ENCODE data around the gene GUCY1A2.

The GUCY1A2 gene

DNA sequence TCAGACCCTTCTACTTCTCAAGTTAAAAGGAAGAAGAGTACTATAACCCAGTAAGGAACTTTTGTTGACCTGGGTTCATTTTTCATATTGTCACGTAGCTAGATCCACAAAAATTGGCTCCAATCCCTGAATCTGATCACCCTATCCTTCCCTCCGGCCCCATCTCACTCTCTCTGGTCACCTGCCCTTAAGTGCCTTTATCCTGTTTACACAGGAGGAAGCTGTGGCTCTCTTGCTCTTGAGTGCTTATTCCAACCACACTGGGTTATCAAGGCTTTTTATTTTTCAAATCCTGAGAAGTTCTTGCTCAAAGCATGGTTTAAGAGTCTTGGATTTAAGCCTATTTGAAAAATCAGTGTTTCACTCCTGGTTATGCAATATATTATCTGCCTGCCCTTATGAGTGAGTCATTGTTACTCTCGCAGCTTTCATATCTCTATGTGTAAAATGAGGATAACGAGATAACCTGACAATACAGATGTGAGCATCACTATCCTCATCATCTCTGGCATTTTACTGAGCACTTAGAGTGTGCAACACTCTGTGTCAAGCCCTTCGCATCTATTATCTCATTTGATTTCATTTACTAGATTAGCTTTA lies 293.9 kb downstream of the GUCY1A2 start:
- DNase-seq, result no peak

DNA sequence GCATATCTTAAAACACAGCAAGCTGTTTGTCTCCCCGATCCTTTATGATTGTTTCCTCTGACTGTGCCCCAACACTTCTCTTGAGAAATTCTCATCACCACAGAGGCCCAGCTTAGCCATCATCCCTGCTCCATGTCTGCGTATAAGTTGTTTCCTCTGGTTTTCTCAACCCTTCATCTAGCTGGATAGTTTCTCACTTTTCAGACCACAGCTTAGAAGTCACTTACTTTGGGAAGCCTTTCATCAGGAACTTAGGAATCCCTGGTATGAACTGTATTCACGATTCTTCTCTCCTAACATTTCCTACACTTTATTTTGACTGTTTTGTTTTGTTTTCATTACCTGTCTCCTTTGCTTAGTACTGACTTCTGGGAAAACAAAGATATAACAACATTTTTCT lies 295.2 kb downstream of the GUCY1A2 start:
- DNase-seq, result no peak

DNA sequence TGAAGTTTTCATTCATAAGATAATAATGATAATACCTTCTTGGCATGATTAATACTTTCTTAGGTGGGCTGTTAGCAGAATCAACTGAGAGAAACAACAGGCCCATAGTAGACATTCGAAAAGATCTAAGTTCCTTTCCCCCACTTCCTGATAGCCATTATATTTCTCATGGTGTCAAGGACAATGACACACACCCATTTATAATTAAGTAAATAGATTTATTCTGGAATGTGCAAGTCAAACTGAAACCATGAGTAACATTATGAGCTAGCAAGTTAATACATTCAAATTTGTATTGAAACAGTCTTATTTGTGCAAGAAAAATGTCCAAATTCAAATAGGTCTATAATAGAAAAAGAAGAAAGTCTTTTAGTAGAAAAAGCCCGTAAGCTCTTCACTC lies 301.1 kb downstream of the GUCY1A2 start:
- DNase-seq, result no peak

DNA sequence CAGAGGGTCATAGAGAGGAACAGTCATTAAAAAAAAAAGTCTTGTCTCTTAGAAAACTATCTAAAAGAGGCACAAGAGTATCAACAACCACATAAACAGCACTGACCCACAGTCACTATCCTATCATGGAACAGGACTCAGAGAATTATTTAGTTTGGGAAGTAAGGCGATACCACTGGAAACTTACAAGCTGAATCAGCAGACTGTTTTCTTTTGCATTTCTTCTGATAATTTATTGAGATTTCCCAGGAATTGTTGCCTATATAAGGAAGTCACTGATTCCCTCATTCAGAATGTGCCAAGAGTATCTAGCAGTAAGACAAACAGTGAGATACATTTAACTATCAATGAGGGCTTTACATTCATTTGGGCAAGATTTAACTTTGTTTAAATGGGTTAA lies 304.1 kb downstream of the GUCY1A2 start:
- DNase-seq, result no peak

DNA sequence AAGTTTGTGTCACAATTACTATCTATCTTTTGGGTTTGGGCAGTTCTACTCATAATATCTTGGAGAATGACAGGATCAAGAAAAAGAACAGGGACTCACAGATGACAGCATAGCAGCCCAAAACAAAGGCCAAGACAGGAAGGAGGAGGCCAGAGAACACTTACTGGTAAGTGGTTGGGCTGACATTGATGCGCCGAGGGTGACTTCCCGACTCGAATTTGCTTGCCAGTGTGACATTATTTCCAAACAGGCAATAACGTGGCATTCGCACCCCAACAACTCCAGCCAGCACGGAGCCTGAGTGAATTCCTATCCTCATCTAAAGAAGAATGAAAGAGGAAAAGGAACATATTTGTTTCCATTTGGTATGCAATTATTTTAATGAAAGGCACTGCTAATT lies 309.9 kb downstream of the GUCY1A2 start:
- no peak for DNase-seq

DNA sequence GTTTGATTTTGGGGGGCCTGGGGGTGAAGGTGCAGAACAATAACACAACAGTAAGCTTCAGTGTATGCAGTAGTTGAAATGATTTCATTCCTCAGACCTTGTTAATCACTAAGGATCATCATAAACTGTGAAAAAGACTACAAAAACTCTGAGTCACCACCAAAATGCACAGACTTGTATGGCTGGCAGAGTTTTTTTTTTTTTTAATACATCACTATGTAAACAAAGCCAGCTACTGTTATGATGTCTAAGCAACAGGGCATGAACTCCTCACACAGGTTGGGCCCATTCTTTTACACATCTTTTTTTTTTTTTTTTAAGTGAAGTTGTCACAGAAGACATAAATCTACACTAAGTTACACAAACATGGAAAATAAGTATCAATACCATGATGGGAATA lies 311.9 kb downstream of the GUCY1A2 start:
- DNase-seq, result no peak

DNA sequence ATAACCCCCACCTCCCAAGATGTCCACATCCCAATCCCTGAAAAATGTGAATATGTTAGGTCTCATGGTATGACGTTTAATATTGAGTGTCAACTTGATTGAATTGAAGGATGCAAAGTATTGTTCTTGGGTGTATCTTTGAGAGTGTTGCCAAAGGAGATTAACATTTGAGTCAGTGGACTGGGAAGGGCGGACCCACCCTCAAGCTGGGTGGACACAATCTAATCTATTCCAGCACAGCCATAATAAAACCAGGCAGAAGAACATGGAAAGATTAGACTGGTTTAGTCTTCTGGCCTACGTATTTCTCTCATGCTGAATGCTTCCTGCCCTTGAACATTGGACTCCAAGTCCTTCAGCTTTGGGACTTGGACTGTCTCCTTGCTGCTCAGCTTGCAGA lies 315.5 kb downstream of the GUCY1A2 start:
- DNase-seq, result no peak

DNA sequence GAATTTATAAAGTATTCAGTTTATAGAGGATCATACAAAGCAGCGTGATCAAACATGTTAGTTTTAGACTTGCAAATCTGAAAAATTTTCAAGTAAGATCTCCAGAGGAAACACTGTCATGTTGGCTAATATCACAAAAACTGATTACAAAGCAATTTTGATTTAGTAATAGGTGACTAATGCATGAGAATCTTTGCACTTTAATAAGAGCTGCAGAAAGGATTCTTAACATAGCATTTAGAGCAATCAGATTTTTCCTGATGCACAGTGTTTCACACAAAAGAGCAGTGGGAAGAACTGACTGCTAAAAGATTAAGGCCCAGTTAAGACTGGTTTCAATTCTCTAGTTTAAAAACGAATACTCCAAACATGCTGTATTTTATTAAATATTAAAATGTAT lies 321.2 kb downstream of the GUCY1A2 start:
- DNase-seq, result no peak

DNA sequence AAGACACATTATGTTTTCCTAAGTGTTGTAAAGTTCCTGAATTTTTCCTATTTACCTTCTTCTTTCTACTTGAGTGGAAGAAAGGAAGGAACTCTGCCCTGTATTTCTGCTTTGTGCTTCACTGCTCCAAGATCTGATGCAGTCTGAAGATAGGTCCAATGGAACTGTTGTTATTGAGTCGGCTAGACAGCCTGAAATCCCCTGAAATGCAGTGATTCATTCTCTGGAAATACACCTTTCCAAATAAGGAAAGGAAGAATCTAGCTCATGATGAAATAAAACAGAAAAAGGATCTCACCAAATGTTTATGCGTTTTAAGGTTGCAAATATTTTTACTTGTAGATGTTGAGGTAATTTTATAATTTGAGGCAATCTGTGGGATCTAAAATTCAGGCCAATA lies 322.8 kb downstream of the GUCY1A2 start:
- DNase-seq, result no peak

DNA sequence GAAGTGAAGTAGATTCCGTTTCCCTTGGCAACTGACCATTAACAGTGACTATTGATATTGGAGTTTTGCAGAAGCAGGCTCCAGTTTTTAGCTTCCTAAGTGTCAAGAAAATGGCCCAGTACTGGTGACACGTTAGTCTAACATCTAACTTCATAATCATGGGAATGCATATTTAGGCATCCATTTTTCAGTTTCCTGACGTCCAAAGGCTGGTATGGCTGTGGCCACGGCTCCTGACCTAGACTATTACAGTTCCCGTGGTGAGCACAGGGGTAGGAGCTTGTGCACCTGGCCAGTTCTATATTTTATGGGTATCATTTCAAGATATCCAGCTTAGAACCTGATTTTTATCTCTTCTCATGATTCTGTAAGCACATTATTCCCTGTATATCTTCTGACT lies 323.8 kb downstream of the GUCY1A2 start:
- no peak for DNase-seq

DNA sequence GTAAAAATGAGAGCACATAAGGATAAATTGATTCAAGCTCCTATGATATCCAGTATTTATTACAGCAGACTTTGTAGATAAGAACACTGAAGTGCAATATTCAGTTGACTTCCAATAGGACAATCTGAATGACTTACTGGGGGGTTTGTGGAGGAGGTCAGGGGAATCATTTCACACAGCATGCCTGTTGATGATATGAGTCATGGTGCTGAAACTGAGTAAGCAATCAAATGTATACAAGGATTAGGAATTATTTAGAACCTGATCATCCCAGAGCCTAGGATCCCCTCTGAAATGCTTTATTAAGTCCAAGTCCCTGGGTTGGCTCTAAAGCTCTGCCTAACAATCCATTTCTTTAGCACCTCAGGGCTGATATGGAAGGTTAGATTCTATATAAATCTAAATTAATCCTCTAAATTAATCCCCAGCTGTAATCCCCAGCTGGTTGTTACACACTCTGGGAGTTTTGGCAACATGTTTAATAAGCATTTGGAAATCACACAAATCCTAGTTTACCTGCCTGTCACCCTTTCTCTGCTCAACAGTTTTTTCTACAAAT lies 326.4 kb downstream of the GUCY1A2 start:
- DNase-seq, result peak; percentile 42

DNA sequence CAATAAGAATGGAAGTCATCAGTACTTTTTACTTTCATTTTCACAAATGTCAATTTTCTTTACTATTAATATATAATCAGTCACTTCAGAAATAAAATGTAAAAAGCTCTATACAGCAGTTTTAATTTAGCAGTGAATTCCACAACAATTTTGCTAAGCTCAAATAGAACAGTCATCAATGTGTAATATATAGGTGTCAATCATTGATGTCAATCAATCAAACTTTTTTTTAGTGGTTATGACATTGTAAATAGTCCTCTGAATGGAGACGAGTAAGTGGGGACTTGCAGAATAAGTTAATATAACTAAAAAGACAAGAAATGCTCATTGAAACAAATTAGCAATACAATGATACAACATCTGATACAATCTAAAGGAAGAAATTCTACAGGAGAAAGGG lies 327.4 kb downstream of the GUCY1A2 start:
- DNase-seq, result no peak

DNA sequence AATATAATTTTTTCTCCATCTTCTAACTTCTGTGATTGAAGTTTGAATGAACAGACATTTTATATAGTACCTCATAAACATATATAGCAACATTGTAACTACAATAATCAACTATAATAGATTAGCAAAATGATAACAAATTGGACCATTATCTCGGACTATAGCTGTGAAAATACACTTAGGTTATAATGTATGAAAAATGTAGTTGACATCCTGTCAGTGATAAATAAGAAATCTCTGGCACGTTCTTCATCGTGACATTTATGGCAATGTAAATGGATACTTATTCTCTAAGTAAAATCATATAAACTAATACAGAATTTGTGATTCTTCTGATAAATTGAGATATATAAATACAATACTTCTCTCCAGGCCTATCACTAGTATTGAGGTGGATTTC lies 333.3 kb downstream of the GUCY1A2 start:
- no peak for DNase-seq

DNA sequence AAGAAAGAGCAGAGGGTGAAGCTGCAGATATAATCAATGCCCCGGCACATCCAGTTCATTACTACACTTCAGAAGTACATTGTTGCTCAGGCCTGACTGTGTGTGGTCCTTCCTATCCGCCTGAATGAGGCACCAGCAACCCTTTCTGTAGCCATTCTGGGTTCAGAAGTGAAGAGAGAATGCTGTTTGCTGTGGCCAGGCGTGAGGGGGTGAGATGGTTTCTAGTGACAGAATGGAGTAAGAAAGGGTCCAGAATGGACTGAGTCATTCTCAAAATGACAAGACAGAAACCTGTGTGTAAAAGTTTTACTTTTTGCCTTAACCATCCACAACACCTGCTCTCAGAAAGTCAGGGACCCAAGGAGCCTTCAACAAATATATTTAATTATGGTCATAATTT lies 334.8 kb downstream of the GUCY1A2 start:
- no peak for DNase-seq

DNA sequence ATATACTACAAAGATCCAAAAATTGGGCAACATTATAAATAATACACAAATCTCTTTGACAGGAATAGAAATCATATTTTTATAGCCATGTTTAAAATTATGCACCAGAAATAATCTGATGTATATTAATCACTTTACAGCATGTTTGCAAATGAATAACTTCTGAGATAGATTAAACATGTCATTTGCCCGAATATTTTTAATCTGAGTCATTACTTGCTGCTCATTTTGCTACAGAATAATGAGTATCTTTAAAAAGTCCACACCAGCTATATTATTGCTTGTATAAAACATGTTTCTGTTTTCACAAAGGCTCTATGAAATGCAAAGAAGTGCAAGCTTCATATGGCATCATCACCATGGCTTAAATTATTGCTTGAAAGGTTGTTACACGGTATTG lies 336.8 kb downstream of the GUCY1A2 start:
- no peak for DNase-seq

DNA sequence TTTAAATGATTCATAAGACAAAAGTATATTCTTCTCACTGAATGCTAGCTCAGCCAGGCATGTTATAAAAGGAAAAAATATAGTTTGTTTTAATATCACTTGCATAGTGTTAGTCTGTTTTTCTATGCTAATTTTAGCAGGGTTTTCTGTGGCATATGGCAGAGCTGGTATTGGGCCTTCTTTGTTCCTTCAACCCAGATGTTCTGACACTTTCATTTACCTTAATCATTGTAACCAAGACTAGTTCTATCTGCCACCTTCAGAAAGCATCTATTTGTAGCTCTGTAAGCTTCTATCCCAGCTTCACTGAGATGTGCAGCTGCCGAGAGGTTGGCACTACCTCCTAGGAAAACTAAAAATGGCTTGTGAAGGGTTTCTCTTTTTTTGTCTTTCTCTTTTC lies 338.7 kb downstream of the GUCY1A2 start:
- DNase-seq, result no peak

DNA sequence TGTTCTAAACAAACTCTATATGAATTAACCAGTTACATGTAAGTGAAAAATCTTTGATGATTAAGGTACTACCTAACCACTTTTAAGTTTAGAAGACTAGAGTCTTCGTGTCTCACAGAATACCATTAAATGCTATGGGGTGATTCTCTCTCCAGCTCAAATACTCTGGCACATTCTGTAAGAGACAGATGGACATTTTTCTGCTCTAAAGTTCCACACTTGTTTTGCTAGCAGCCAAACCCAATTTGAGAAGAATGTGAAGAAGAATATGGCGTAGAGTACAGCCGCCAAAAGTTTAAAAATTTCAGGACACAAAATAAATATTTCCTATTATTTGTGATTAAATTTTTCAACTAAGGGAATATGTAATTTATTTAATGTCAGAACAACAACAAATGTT lies 339.1 kb downstream of the GUCY1A2 start:
- DNase-seq, result no peak

DNA sequence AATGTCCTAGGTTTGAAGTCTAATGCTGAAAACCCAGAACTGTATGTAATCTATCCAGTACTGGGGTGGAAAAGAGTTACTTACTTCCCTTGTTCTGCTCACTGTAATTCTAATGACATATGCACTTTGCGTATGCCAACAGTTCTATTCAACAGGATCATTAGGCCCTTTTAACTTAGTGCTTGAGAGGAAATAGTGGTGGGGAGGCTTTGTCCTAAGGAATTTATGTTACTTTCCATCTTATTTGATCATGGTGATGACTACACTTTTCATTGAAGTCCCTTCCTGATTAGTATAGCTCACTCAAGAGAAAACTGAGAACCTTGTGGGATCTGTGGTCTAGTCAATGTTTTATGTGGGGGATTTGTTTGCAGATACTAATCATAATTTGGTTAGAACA lies 348.2 kb downstream of the GUCY1A2 start:
- no peak for DNase-seq

DNA sequence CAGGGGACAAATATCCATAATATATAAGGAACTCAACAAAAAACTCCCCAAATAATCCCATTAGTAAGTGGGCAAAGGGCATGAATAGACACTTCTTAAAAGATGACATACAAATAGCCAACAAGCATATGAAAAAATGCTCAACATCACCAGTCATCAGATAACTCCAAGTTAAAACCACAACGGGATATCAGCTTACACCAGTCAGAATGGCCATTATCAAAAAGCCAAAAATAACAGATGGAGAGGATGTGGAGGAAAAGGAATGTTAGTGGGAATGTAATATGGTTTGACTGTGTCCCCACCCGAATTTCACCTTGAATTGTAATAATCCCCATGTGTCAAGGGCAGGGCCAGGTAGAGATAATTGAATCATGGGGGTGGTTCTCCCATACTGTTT lies 350.1 kb downstream of the GUCY1A2 start:
- no peak for DNase-seq

DNA sequence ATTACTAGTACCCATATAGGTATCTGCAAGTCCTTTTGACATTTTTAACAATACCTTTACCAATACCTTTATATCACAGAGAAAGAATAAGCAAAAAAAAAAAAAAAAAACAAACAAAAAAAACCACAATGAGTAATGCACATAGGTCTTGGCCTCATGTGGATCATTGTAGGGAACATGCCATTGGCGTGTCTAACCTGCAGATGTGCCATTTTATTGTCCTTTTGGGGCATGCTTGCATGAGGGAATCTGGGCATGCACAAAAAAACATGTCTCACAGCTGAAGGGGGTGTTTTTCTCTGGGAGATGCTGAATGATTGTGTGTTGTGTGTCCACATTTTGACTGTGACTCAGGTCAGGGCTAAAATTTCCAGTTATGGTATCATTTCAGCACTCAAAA lies 361.6 kb downstream of the GUCY1A2 start:
- DNase-seq, result no peak

DNA sequence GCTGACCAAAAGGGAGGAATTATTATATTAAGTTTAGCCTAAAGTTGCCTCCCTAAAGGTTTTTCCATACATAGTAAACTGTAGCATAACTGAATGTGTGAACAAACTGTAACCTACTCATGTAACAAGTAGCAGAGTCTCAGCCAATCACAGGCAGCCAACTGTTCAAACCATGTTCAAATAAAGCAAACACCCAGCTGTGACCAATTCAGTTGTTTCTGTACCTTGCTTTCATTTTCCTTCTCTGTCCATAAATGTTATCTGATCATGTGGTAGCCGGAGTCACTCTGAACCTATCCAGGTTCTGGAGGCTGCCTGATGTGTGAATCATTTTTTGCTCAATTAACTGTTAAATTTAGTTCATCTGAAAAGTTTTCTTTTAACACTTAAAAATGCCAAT lies 373.5 kb downstream of the GUCY1A2 start:
- no peak for DNase-seq

DNA sequence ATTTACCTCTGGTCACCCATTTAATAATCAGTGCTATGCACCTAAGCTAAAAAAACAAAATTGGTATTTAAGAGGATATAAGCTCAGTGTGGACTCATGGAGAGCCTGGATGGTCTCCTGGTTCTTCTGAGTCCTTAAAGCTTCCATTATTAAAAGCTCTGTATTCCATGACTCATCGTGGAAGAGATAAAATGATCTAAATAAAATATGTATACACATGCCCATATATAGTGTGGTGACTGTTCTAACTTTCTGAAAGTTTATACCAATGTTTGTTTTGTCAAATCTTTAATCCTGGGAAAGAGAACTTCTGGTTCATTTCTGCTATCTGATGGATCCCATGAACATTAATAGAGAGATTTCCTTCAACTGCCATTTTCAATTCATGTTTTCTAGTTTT lies 375.9 kb downstream of the GUCY1A2 start:
- DNase-seq, result no peak

DNA sequence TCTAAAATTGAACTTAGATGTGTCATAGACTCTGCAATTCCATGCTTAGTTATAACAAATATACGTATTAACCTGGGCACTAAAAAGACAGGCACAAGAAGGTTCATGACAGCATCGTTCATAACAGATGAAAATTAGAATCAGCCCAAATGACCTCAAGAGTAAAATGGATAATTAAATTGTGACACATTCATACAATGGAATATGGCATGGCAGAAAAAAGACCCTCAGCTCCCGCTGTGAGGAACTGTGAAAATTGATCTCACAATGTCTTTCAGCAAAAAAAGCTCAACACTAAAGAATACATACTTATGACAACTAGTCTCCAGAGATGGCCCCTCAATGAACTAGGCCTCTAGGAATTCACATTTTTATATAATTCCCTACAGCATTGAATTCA lies 386.0 kb downstream of the GUCY1A2 start:
- no peak for DNase-seq

DNA sequence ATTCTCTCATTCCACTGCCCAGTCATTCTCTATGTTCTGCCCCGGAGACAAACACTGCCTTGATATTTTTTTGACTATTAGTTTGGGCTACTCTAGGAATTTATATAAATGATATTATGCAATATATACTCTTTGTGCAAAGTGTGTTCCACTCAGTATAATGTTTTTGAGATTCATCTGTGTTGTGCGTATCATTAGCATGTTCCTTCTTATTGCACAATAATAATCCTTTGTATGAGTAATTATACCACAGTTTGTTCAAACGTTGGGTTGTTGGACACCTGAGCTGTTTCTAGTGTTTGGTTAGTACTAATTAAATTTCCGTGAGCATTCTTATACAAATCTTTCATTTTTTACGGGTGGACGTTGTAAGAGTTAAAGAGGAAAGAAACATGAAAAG lies 390.6 kb downstream of the GUCY1A2 start:
- DNase-seq, result no peak

DNA sequence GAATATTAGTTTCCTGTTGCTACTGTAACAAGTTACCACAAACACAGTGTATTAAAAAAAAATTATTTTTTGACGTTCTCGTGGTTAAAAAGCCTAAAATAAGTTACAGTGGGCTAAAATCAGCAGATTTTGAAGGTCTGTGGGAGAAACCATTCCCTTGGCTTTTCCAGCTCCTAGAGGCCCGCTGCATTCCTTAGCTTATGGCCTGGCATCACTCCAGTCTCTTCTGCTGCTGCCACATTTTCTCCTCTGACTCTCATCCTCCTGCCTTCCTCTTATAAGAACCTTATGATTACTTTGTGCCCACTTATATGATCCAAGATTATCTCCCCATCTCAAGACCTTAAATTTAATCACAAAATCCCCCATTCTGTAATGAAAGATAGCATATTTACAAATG lies 392.7 kb downstream of the GUCY1A2 start:
- DNase-seq, result peak; percentile 62

DNA sequence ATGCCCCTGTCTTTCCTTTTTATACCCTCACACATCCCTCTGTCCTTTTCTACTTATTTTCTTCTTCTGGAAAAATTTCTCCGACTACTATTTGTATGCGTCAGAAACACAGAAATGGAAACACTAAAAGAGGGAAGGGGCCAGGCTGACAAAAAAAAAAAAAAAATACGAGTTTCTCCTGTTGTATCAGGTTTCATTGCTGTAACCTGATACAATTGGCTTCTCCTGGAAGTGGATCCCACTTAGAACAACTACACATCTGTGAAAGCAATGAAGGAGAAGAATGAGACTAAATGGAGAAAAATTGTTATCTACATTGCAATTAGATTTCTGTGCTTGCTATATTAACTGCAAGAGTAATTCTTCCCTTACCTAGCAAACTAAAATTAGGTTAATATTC lies 393.9 kb downstream of the GUCY1A2 start:
- DNase-seq, result peak; percentile 62

All from NCI-H524 treated with DMSO at 0.1 percent for 48 hours (cell line).